ENCODE results near the gene CXCL10. TPM values are rescaled to one million over a fixed set of nuclear protein-coding genes. Genes with fewer than 3 reads are reported as not detected.

CXCL10 gene
- total RNA-seq, result 0.34 and 3.1 TPM in 2 replicates

DNA sequence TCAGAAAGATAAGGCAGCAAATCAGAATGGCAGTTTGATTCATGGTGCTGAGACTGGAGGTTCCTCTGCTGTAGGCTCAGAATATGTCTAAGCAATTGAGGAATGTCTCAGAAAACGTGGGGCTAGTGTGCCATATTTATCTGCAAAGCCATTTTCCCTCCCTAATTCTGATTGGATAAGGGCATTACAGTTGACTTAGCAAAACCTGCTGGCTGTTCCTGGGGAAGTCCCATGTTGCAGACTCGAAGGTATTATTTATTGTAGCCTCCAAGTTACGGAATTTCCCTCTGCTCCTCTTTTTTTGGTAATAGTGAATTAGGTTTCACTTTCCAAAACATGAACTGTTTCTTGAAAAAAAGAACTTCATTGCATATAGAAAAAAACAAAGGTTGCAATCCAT lies at the start of gene CXCL10:
TSS of gene CXCL10 (minus strand) at position 109 of the 400 bp plus-strand sequence. CDS start at position 43, 66 bp downstream.

GRCh38 chr4:76035799-76036380 lies 12.6 kb upstream of the CXCL10 start, which contains the start of gene CXCL11:
Gene CXCL11 (minus strand): TSS chr4:76036070. CDS start chr4:76035987, 83 bp downstream.

DNA sequence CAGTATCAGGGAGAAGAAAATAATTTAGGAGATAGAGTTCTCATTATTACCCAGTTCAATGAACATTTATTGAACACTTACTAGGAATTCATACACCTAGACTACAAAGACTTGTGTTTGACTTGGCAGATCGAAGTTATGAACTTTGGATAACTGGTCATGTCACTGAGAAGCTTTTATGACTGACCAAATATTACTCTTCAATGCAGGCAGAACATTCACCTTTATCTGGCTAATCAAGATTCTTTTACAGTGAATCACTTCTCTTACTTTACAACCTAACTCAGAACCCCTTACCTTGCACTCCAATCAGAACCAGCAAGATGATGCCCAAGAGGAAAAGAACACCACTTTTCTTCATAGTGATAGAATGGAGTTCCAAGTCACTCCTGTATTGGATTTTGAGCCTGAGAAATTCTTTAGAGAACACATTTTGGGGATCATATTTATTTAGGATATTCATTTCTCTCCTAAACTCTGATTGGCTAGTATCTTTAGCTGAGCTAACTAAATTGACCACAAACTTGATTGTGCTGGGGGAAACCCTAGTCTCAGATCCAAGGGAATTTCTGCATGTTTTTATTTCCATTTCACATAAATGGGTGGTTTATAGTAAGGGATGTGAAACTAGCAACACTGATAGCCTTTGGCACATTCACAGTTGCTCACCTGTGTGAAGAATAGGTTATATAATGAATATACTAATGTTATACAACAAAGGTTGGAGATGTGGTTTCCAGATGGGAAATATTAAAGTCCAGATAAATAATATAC lies 16.0 kb downstream of the CXCL10 start, which contains the start of gene CXCL9:
TSS of gene CXCL9 (minus strand) at position 421 of the 774 bp plus-strand sequence. CDS start at position 361, 60 bp downstream.

Other genes with a start within 250 kb of the CXCL10 start
- not detected in 2 replicates for gene PPEF2, start 121.0 kb downstream of the CXCL10 start, total RNA-seq
- gene NAAA, start 82.5 kb downstream of the CXCL10 start, total RNA-seq, result 20.2 and 23.2 TPM in 2 replicates
- 48.5 and 64.3 TPM in 2 replicates for gene SDAD1, start 32.6 kb downstream of the CXCL10 start, total RNA-seq
- not detected in 2 replicates for gene CXCL9, start 16.0 kb downstream of the CXCL10 start, total RNA-seq
- 0.68 and 0.71 TPM in 2 replicates for gene CXCL11, start 12.6 kb upstream of the CXCL10 start, total RNA-seq
- not detected in 2 replicates for gene ART3, start 51.2 kb upstream of the CXCL10 start, total RNA-seq
- gene NUP54, start 124.9 kb upstream of the CXCL10 start, total RNA-seq, result 50.6 and 57.7 TPM in 2 replicates
- 124 and 510 TPM in 2 replicates for gene SCARB2, start 190.3 kb upstream of the CXCL10 start, total RNA-seq
- gene FAM47E, start 228.2 kb upstream of the CXCL10 start, total RNA-seq, result 0.34 and 2.1 TPM in 2 replicates